ENCODE data around the gene FREM3.

Gene FREM3

GRCh38 chr4:143667461-143667860 lies 33.0 kb downstream of the FREM3 start:
- DNase-seq (ENCODE audit: low read depth) = peak; percentile 67

GRCh38 chr4:143658336-143658735 lies 42.1 kb downstream of the FREM3 start:
- no peak for DNase-seq (ENCODE audit: low read depth)

DNA sequence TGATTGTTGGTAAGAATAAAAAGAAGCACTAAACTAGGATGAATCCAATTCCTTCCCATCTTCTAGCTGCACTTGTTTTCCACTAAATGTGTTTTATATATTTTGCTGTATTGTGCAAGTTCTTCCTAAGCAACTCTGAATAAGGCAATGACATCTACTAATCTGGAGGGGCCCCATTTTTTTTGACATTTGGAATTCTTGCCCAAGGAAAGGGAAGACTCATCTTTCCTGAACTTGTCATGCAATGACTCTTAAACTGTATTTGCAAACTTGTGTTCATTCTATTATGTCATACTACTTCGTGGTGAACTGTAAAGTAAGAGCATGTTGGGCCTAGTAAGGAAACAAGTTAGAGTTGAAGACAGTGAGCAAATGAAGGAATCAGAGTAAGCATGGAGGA lies 45.9 kb downstream of the FREM3 start:
- no peak for DNase-seq (ENCODE audit: low read depth)

DNA sequence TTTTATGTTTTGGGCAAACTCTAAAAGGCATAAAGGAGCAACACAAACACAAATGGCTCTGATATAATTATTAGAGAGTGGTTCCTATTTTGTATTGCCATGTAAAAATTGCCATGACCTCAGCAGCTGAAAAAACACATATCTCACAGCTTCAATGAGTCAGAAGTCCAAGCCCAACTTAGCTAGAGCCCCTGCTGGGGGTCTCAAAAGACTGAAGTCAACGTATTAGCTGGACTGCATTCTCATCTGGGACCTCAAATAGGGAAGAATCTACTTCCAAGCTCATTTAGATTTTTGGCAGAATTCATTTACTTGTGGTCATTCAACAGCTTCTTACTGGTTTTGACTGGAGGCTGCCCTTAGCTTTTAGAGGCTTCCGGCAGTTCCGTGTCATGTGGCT lies 47.4 kb downstream of the FREM3 start:
- peak; percentile 24 for DNase-seq (ENCODE audit: low read depth)

DNA sequence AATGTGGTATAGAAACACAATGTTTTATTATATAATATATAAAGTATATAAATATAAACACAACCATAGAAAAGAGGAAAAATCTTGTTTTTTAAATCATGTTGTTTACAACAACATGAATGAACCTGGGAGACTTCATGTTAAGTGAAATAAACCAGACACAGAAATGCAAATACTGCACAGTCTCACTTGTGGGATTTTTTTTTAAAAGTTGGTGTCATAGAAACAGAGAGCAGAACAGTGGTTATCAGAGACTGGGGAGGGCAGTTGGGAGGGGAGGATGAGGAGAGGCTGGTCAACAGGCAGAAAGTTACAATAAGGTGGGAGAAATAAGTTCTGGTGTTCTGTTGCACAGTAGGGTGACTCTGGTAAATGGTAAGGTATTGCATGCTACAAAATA lies 57.1 kb downstream of the FREM3 start:
- DNase-seq (ENCODE audit: low read depth) = no peak

DNA sequence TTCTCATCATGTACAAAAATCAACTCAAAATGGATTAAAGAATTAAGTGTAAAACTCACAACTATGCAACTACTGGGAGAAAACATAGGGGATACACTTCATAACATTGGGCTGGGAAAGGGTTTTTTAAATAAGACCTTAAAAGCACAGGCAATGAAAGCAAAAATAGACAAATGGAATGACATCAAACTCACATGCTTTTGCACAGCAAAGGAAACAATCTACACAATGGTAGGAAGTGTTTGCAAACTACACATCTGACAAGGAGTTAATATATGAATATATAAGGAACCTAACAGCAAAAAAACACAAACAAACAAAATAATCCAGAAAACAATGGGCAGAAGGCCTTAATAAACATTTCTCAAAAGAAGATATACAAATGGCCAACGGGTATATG lies 57.9 kb downstream of the FREM3 start:
- no peak for DNase-seq (ENCODE audit: low read depth)

GRCh38 chr4:143641361-143641760 lies 59.1 kb downstream of the FREM3 start:
- DNase-seq (ENCODE audit: low read depth) = no peak

- DNase-seq (ENCODE audit: low read depth) = no peak
Measured at GRCh38 chr4:143634763-143635162, 65.7 kb downstream of the FREM3 start.

DNA sequence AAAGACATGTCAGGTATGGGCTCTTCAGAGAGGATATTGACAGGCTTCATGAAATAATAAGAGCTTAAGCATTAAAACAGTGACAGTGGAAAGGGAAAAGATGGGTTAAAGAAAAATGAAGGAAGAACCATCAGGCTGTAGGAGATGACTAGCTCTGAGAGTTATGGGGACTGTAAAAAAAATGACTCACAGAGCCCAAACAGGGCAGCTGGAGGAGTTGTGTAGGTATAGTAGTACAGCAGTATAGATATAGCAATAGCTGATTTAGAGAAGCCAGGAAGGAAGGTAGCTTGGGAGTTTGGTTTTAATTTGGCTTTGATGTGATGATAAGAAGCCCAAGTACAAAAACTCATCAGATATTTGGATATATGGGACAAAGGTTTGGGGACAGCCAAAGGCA lies 66.6 kb downstream of the FREM3 start:
- no peak for DNase-seq (ENCODE audit: low read depth)

DNA sequence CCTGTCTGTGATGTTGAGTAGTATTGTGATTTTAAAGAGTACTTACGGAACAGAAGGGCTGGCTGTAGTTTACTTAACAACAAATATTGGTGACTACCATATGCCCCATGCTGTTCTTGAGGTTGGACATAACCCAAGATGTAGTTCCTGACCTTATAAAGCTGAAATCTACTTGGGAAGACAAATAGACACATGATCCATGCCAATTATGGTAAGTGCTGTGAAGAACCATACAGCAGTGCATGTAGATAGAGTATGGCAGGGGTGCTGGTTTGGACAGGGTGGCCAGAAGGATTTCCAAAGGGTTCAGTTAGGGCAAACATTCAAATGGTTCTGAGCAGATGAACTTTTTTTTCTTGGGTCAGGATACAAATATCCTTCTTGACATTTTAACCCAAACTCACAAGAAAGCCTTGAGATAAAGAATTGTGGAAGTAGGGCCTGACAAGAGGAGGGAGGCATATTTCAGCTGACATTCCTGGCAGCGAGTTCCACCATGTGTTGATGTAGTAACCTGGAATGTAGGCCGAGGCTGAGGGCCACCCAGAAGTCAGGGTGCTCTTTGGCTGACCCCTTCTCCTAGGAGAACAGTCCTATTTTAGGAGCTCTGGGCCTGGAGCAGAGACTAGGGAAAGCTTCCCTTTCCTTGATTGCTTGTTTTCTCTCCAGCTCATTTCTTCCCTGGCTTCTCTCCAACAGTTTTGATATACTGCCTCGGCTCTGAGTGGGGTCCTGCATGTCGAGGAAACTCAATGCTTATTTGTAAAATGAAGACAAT lies 74.2 kb downstream of the FREM3 start:
- DNase-seq (ENCODE audit: low read depth) = no peak

DNA sequence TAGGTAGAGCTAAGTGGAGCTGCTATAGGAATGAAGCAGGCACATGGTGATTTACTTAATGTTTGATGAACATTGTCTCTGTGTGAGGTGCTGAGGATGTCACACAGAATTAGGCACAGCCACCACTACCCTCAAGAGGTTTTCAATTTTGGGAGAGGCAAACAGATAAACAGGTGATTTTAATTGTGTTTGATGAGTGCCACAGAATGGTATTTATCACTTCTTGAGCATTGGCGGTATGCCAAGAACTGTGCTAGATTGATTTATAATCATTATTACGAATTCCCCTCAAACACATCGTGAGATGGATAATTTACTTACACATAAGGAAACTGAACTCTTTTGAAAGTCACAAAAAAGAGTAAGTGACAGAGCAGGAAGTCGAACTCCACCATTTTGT lies 74.8 kb downstream of the FREM3 start:
- DNase-seq (ENCODE audit: low read depth) = no peak

- DNase-seq (ENCODE audit: low read depth) = no peak
Measured at GRCh38 chr4:143623896-143624295, 76.6 kb downstream of the FREM3 start.

DNA sequence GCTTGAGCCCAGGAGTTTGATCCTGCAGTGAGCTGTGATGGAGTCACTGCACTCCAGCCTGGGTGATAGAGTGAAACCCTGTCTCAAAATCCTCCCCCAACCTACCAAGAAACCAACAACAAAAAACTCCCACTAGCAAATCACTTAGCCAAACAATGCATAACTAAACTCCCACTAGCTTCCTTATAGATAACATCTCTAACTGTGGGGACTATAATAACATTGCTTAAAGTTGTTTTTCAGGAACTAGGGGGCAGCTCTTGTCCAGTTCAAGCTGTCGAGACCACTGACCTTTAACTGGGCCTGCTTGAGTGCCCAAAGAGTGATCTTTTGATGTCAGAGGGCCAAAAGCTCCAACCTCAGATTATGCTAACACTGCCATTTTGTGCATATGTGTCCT lies 81.7 kb downstream of the FREM3 start:
- no peak for DNase-seq (ENCODE audit: low read depth)

- DNase-seq (ENCODE audit: low read depth) = no peak
Measured at GRCh38 chr4:143617994-143618679, 82.3 kb downstream of the FREM3 start.

DNA sequence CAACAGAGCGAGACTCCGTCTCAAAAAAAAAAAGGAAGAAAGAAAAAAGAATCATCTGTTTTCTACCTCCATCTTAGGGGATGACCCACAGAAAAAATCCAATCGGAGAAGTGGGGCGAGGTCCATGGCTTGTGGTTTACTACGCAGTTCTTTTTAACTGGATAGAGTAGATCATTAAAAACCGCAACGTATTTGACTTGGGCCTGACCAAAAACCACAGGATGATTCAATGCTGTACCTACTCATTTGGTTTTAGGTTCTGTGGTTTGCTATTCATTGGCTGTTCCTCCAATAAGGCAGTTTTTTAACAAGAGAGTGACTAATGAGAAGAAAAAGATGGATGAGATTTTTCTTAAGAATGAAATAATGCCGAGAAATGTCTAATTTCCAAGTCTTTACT lies 83.7 kb downstream of the FREM3 start:
- peak; percentile 26 for DNase-seq (ENCODE audit: low read depth)

- DNase-seq (ENCODE audit: low read depth) = no peak
Measured at GRCh38 chr4:143609492-143609891, 91.0 kb downstream of the FREM3 start.

DNA sequence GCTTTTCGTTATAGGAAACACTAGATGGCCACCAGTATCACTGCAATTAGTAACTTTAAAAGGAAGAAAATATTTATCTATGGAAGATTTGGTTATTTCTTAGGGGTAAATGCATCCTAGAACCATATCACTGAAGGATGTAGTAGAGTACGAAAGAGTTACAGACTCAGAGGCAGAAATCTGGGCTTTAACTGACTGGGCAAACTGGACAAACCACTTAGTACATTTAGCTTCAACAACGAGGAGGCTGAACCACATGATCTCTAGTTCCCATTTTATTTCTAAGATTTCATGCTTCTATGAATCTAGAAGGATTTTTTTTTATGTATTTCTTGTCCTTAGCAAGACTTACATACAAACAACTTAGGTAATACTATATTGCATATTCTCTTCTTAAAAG lies 94.0 kb downstream of the FREM3 start:
- DNase-seq (ENCODE audit: low read depth) = no peak

DNA sequence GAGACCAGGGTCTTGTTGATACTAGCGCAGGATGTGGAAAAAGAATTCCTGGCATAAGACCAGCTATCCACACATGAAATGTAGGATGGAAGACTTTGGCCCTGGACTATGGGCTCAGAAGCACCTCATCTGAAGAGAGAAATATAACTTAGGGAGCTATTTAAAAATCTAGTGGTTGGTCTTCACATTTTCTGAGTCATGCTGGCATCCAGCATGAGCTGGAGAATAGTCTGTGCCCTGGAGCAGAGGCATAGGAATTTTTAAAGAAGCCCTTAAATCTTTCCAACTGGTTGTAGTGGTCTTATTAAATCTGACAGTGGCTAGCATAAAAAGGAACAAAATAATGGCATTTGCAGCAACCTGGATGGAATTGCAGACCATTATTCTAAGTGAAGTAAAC lies 100.6 kb downstream of the FREM3 start:
- no peak for DNase-seq (ENCODE audit: low read depth)

DNA sequence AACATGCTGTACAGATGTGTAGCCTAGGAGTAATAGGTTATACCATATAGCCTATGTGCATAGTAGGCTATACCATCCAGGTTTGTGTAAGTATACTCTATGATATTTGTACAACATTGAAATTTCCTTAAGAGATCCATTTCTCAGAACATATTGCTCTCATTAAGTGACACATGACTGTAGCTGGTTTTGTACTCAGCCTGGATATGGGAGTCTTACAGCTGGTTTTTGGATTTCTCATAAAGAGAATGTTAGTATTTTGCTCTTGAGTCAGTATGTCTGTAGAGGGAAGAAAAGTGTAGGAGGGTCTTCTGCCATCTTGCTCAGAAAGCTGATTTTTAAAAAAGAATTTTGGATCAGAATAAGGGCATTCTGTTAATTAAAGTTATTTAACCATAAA lies 101.7 kb downstream of the FREM3 start:
- no peak for DNase-seq (ENCODE audit: low read depth)

GRCh38 chr4:143597276-143597675 lies 103.2 kb downstream of the FREM3 start:
- no peak for DNase-seq (ENCODE audit: low read depth)

DNA sequence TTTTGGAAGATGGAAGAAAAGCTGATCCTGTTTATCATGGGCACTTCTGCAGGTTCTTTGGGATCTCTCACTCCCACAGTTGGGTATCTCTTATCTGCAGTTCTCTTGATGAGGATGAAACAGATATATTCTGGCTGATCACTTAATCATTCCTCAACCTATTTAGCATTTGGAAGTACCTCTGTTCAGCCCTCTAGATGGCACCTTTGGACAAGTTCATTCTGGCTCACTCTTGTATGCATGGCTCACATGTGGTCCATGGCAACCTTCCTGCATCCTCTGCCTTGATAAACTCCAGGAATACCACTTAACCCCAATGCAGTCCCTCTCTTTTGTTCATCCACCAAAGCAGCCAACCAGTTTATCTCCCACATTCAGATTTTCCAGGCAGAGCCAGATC lies 112.8 kb downstream of the FREM3 start:
- no peak for DNase-seq (ENCODE audit: low read depth)

GRCh38 chr4:143586080-143586479 lies 114.4 kb downstream of the FREM3 start:
- peak; percentile 26 for DNase-seq (ENCODE audit: low read depth)

GRCh38 chr4:143585548-143585947 lies 114.9 kb downstream of the FREM3 start:
- no peak for DNase-seq (ENCODE audit: low read depth)

Measured in non-pigmented ciliary epithelial cell (primary cell).